ENCODE results near the gene LAMTOR2.
"Not testable (repeated sequence)": the region's sequence is repeated elsewhere in the genome, so short reads cannot be mapped to it uniquely, and the experiment has no call there.

Gene LAMTOR2

DNA sequence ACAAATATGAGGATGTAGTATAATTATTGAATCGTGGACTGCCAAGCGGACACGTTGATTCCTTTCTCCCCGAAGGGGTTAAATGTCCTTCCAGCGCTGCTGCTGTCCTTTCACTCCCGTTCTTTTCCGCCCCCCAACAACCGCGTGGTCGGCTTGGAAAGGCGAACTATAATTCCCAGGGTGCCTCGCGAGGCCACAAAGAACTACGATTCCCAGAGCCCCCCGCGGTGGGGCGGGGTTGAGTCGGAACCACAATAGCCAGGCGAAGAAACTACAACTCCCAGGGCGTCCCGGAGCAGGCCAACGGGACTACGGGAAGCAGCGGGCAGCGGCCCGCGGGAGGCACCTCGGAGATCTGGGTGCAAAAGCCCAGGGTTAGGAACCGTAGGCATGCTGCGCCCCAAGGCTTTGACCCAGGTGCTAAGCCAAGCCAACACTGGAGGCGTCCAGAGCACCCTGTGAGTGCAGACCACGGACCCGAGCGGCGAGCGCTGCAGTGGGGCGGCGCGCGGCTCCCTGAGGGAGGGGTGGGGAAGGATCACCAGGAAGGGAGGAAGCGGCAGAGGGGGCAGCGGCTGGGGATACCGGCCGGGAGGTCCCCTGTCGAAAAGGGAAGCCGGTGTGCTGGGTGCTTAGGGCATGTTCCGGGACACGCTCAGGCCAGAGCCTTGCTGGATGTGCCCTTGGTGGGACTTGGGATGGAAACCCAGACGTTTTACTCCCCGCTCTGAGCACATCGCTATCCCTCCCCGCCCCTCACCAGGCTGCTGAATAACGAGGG lies at the start of gene LAMTOR2:
LAMTOR2 (plus strand) TSS at position 283 of the 781 bp plus-strand sequence; CDS start at position 391, 108 bp downstream.
- peak; percentile 95 for DNase-seq (ENCODE audit: low read depth)

DNA sequence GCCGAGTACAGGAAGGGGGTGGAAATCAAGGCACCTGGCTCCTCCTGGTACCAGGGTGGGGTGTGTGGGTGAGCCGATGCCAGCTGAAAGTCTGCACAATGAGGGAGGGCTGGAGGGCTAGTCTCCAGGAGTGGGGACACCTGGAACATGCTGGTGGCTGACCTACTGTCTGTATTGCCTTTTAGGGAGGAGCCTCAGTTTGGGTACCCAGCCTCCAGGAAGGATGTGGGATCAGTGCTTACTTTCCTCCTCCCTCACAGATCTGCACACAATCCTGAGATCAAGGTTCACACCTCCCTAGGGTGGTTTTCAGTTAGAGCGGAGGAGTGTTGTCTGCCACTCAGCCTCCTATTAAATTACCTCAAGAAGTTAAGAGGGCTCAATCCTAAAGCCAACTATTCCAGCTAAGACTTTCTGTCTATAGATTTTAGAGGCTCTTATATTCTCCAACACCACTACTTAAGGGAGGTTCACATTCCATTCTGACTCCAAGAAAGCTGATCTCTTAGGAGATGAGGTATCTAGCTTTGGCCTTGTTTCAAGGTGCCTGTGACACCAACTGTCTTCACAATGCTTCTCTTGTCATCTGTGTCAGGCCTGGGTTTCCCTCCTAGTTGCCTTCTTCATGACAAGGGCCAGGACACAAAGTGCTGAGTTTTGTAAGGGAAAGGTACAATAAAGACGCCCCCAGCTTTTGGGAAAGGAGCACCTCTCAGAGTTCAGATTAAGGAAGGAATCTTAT lies 49.6 kb upstream of the LAMTOR2 start:
- no peak for DNase-seq (ENCODE audit: low read depth)

DNA sequence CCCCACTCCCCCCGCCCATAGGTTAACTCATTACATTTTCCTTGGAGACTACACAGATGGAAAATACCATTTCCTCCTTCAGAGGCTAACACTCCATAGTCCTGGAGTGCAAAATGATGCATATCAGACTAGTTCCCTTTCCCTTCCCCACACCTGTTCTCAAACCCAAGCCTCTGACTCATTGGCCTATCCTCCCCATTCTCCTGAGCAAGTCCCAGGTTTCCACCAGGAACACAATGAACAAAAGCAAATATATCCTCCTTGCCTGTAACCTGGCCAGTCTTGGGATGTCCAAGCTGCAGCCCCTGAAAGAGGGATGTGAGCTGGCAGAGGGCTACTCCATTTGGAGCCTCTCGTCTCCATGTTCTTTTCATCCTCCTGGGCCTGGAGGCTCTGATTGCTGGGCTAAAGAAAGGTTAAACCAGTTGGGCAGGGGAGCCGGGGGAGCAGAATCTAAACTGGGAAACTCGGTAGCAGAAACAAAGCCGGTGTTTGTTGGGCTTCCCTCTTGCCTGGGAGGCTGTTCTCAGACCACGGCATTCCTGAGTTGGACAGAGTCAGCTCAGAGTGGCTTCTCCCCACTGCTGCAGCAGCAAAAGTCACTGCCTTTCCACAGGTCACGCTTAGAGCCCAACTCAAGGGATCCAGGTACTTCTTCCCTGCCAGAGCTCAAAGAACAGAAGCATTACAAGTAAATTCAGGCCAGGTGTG lies 47.8 kb upstream of the LAMTOR2 start:
- DNase-seq (ENCODE audit: low read depth), result no peak

DNA sequence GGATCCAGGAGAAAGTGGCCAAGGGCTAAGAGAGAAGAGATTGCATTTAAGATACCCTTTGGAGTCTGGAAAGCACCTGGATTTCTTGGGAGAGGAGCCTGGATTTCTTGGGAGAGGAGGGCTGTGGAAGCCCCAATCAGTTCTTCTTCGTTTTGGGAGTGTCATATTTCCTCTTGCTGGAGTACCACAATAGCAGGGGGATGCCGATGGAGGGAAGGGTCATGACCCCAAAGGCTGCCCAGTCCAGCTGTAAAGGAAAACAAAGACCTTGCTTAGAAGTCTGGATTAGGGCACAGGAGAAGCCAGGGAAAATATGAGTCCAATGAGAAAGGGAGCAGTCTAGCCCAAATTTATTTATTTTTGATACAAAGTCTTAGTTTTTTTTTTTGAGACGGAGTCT lies 45.2 kb upstream of the LAMTOR2 start:
- DNase-seq (ENCODE audit: low read depth), result no peak

DNA sequence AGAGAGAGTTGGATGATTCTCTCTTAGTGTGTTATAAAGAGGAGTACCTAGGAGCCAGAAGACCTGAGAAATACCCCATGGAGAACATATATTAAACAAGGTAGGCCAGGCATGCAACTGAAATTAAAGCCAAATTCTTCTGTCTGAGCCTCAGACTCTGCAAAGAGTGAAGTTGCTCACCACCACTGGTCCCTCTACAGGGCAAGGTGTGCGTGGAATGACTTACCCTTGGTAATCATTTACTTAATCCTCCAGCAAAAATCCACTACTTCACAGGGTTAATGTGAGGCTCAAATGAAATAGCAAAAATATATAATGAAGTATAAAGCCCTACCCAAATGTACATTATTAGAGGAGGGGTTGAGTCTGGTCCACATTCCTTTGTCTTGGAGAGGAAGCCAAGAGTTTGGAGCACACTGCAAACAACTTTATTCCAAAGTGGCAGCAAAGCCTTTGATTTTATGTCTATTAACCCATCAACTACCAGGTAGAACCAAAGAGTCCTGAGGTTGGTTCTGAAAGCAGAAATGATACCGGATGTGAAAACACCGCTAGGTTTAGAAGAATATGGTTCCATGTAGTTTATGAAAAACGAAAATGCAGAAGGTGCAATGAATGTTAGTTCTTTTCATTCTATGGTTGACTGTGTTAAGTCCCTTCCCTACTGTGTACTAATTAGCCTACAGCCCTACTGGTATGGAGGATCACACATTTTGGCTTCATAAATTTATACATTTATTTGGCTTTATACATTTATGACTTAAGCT lies 42.3 kb upstream of the LAMTOR2 start:
- no peak for DNase-seq (ENCODE audit: low read depth)

DNA sequence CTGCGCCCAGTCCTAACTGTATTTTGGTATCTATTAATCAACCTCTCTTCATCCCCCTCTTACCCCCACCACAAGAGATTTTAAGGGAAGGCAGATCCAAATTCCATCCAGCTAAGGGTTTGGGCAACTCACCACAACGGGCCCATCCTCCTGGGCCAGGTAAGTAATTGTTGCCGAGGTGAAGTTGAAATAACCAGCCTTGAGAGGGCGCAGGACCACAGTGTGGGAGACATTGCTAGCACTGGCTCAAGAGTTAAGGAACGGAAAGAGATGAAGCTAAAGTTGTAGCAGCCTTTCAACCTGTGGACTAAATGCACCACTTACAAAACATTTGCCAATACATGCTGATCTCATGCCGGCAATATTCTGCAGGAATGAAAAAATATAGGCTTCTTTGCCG lies 39.8 kb upstream of the LAMTOR2 start:
- no peak for DNase-seq (ENCODE audit: low read depth)

DNA sequence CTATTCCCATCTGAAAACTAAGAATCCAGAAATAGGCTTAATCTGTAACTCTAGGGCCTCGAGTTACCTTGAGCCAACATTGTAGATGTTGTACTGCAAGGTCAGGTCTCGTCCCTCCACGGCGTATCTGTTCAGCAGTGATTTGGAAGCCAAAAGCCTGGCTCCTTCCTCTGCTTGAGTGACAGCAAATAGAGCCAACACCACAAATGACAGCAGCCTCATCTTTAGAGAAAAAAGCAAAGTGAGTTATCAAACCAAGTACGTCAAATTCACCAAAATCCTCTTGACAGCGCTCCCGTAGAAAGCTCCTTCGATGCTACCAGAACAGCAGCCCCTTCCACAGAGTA lies 34.7 kb upstream of the LAMTOR2 start:
- DNase-seq (ENCODE audit: low read depth), result no peak

DNA sequence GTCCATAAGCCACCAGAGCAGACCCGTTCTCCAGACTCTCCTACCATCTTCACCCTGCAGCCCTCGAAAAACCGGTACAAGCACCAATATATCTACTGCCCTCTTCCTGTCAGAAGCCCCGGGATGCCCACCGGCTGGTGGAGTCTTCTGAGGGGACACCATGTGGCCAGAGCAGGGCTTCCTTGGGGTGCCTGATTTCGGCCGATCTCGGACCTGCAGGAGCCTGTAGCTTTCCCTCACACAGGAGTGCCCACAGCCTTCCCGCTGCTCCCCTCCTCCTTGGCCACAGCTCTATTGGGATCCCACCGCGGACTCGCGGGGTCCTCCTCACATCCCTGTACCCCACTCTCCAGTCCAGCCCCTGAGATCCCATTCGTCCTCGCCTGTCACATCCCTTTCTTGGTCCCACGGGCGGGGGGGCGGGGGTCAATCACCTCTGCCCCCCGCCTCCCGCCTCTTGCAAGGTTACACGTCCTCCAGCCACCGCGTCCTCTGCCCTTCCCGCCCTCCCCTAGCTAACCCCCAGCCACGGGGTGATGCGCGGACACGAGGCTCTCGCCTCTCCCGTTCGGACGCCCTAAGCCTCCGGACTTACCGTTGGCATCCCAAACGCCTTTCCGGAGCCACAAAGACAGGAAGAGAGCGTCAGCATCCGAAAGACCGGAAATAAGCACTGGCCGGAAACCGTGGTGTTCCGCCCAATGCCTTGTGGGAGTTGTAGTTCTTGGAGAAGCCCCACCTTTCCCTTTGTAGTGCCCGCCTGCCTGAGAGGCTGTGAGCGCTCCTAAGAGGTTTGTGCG lies 34.1 kb upstream of the LAMTOR2 start, which contains the start of gene SSR2:
SSR2 (minus strand) TSS at position 659 of the 800 bp plus-strand sequence. CDS start 784 bp downstream, outside the sequence.
- DNase-seq (ENCODE audit: low read depth), result peak; percentile 79

DNA sequence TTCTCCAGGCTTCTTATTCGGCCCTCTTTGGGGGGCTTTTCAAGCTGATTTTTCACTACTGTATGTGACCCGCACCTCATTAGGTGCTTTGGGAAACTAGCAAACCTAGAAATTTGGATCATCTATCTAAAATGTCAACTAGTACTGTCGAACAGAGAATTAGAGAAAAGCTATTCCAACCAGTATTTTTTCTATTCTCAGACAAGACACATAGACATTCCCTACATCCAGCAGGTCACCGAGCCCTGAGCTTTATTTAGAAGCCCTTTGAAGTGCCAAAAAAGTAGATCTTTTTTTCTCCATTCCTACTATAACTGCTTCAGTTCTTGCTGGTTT lies 33.5 kb upstream of the LAMTOR2 start:
- DNase-seq (ENCODE audit: low read depth), result no peak

DNA sequence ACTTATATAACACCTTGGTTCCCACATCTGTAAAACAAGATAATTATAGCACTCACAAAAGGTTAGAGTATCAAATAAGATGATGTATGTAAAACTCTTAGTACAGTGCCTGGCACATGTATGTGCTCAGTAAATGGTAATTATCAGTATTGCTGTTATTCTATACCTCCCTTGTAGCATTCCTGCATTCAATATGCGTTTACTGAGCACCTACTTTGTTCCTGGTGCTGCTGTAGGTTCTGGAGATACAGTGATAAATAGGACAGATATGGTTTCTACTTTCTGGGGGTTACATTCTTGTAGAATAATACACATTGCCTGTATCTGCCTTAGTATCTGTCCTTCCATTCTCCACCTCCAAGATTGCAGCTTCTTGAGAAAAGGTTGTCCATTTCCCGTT lies 32.6 kb upstream of the LAMTOR2 start:
- no peak for DNase-seq (ENCODE audit: low read depth)

DNA sequence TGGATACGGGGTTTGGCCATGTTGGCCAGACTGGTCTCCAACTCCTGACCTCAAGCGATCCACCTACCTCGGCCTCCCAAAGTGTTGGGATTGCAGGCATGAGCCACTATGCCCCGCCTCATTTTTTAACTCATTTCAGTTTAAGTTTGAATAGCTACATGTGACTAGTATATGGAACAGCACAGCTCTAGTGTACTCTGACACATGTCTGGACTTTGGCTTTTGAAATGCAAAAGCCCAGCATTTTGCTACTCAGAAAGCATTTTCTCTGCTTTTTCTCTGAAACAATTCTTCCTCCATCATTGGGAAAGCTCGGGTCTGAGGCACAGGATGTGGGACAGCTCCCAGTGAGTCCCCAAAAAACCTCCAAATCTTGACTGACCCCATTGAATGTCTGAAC lies 29.8 kb upstream of the LAMTOR2 start:
- DNase-seq (ENCODE audit: low read depth), result no peak

DNA sequence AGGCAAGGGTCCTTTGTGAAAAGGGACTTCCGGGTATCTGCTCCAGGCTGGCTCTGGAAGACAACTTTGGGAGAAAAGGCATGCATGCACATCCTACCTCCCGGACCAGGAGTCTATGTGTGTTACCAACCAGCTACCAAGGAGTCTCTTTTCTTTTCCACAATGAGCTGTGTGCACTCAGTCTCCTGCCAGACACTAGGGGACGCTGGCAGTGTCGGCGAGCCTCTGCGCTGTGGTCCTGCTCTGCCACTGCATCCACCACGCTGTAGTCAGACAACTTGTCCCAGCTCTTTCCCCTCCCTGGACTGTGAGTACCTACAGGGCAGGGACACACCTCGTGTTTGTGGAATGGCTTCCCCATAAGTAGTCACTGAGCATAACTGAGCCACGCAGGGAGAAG lies 28.7 kb upstream of the LAMTOR2 start:
- DNase-seq (ENCODE audit: low read depth), result no peak

DNA sequence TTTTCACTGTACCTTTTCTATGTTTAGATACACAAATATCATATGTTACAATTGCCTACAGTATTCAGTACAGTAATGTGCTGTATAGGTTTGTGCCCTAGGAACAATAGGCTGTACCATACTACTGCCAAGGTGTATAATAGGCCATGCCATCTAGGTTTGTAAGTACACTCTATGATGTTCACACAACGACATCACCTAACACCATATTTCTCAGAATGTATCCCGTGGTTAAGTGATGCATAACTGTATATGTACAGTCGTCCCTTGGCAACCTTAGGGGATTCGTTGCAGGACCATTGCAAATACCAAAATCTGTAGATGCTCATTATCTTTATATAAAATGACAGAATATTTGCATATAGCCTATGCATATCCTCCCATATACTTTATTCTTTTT lies 28.0 kb upstream of the LAMTOR2 start:
- no peak for DNase-seq (ENCODE audit: low read depth)

DNA sequence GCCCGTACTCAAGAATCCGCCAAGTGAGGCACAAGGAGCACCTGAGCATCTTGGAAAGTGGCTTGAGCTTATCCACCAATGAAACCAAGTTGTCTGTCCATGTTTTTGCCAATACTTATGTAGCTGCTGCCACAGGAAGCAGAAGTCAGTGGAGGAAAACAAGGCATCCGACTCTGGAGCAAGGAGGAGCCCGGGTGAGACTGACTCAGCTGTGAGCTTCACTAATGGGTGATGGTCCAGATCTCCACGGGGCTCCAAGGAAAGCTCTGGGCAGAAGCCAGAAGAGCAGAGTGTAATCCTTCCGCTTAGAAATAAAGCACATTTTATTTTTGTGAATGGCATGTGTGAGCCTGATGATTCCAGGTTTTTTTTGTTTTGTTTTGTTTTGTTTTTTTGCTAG lies 21.6 kb upstream of the LAMTOR2 start:
- no peak for DNase-seq (ENCODE audit: low read depth)

DNA sequence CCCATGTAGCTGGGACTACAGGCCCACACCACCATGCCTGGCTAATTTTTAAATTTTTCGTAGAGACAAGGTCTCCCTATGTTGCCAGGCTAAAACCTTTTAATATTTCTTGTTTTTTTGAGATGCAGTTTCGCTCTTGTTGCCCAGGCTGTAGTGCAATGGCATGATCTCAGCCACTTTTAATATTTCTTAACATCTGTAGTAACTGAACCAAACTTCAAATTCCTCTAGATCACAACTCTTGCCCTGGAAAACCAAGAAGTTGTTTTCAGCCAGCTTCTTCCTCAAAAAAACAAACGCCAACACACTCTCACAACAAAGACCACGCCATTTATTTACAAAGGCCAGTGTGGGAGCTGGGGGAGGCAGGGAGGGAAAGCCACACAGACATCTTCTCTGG lies 19.6 kb upstream of the LAMTOR2 start:
- DNase-seq (ENCODE audit: low read depth), result not testable (repeated sequence)

DNA sequence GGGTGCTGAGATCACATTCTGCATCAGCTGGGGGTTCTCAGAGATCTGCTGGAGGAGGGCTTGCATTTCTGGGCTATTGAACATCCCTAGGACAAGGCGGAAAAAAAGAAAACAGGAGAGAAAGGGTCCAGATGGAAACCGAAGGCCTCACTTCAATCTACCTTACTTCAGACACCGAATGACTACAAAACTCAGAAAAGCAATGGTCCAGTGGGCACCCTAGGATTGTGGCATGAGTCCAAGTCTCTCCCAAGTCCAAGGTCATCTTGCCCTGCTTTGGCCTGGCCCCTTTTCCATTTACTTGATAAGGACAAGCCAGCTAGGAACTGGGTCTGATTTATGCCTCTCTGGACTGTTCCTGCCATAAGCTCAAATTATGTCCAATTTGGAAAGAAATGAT lies 11.8 kb upstream of the LAMTOR2 start:
- no peak for DNase-seq (ENCODE audit: low read depth)

DNA sequence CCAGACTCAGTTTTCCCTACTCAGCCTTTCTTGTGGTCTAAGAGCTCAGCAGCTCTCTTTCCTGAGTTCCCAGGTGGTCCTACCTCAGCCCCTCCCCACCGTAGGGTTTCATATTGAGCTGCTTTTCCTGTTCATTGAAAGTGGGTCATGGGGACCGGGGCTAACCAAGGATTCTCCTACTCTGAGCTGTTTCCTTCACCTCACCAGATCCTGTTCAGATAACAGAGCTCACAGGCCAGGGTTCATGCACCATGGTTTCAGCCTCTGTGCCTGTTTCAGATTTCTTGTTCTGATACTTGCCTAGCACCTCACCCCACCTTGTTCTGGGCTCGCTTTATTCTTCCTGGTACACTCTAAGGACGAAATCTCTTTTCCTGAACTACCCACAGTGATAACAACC lies 9.5 kb upstream of the LAMTOR2 start:
- no peak for DNase-seq (ENCODE audit: low read depth)

DNA sequence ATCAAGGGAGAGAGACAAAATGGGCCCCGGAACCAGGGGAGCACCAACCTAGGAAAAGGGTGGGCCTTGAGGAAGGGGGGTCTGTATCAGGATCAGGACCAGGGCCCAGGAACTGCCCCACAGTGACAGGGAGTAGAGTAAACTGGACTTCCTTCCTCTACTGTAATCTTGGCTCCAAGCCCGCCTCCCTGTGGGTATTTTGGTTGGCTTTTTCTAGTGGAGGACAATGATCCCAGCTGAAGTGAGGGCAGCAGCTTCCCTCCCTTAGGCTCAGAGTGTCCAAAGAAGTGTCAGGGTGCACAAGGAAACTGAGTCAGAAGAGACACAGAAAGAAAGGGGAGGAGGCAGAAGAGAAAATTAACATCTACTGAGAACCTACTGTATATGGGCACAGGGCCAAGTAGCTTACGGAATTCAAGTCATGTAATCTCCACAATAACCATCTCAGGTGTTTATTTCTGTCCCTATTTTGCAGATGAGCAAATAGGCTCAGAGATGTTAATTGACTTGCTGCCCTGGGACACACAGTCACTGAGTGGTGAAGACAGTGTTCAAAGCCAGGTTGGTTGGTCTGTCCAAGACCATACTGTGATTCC lies 5.8 kb upstream of the LAMTOR2 start:
- DNase-seq (ENCODE audit: low read depth), result no peak

DNA sequence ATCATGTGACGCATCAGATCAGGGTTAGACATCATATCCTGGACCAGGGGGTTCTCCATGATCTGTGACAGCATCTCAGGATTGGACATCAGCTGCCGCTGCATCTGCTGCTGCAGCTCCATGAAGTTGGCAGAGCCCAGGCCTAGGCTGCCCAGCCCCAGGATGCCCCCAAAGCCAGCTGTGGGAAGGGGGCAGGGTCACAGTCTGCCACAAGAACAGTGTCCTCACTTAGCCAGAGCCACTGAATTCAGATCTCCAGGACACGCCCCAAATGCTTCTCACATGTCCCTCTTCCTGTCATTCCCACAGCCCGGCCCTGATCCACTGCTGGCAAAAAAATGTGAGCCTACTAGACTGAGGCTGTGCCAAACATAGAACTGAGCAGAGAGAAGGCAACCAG lies 4.2 kb upstream of the LAMTOR2 start:
- DNase-seq (ENCODE audit: low read depth), result no peak

DNA sequence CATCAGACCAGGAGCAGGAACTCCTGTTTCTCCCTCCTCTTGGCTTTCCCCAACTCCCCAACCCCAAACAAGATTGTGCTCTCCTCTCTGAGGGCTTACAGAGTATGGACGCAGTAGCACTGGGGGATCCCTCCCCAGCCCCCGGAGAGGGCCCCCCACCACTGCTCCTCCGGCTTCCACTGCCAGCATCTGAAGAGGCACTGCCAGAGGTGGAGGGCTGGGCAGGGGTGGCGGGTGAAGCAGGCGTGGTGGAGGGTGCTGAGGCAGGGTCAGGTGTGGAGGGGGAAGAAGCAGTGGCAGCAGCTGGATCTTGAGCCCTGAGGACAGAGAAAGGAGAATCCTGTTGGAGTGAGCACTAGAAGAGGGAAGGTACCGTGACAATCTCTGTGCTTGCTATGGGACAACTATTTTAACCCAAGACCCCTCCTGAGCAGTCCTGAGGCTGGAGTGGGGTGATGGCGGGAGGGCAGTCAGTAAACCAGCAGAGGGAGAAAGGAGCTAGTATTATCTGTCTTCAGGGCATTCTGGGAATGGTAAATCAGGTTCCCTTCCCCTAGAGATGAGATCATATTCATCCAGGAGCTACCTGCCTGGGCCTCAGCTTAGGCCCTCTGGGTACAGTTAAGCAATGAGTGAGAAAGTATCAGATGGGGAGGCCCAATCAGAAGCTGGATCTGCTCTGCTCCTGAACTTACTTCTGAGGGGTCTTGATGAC lies 3.4 kb upstream of the LAMTOR2 start:
- DNase-seq (ENCODE audit: low read depth), result no peak

Data from stimulated activated CD4-positive, alpha-beta T cell treated with anti-CD3 and anti-CD28 coated beads, Interleukin-2, amount 100 ng/mL, for 4 hours (primary cell).